ENCODE measurements around the gene GCA.

GCA gene

DNA sequence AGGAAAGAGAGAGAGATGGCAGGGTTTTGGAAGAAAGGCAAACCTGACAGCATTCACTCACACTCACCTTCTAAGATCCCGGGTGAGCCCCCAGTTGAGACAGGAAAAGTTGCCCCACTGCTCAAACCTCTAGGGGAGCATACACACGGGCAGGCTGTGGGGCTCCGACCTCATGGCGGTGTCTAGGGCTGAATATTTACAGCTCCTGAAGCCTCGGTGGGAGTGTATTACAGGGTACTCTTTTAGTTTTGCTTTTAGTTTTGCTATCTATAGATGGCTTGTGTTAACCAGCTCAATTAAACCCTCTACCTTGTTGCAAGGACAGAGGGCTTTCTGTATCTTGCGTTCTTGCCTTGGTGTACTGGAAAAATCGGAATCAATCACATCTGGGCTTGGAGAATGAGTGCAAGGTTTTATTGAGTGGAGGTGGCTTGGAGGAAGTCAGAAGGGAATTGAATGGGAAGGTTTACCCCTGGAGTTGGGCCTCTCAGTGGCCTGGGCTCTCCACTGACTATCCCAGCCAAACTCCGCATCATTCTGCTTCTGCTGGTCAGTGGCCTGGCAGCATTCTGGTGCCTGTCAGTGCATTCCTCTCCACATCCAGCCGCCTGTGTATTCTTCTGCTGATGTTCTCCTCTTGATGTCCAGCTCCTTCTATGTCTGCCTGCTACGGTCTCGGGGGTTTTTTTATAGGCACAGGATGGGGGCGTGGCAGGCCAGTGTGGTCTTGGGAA lies 15.3 kb upstream of the GCA start:
- no peak for DNase-seq

DNA sequence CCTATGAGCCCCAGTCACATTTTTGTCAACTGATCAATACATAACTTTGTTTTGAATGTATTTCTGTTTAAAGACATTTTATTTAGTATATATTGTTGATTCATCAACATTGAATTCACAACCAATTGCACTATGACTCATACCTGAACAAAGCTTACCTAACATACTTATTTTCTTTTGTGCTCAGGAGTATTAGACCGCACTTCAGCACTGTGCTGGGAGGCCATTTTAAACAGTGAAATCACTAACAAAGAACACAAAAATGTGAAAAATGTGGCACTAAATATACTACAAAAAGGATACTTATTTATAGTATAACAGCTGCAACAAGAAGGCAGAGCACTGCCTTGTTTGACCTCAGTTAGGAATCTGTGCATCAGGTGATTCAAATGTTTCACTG lies 13.1 kb upstream of the GCA start:
- no peak for DNase-seq

DNA sequence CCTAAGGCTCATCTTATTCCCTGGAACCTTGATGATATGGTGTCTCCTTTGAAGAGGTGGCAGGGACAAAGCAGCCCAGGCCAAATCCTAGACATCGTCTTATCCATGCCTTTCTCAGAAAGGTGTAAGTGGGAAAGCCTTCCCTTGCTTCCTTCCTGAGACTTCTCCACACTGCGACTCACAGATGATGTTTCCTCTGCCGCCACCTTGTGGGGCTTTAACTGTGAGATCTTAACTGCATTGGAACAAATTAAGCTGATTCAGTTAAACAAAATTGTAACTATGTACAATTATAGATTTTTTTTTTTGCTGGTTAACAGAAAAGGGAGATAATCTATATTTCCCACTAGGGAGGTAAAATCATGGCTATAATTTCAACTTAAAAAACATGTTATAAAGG lies 10.0 kb upstream of the GCA start:
- no peak for DNase-seq

DNA sequence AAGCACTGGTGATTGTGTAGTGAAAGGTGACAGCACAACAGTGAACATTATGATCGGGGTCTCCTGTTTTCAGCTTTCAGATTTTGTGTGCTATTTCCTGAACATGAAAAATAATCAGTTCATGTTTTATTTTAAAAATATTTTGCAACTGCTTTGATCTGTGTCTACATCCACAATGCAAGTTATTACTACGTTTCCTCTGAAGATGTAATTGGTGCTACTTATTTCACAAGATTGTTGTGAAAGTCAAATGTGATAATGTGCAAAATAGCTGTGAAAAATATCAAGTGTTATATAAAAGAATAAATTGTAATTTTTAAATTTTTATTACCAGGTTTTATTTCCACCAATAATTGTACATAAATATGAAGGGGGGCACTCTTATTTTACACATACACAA lies 6.1 kb upstream of the GCA start:
- DNase-seq, result no peak

DNA sequence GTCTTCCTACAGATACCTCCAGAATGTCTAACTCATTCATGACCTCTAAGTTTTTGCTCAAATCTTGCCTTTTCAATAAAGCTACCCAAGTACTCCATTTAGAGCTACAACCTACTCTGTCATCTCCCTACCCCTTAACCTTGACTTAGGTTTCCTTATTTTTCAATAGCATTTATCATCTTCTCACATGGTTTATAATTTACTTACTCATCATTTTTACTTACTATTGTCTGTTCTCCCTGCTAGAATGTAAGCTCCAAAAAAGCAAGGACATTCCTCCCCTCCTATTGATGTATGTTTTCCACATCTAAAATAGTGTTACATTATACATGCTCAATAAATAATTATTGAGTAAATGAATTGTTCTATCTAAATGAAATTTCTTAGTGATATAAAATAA lies 3.1 kb upstream of the GCA start:
- DNase-seq, result no peak

DNA sequence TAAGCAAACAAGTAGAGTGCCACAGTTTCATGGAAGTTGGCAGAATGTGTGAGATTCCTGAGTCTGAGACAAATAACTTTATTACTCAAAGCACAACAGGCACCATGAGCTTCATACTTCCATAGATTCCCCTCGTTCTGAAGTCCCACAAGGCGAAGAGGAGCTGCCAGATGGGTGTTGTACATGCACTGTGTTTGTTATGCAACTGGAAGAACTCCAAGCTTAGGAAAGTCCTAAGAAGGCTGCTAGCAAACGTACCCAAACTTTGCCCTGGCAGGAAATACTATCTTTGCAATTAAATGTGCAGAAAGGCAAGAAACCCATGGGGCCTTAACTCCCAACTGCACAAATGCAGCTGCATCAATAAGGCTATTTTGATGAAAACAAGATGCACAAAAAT lies 1.6 kb upstream of the GCA start:
- no peak for DNase-seq

DNA sequence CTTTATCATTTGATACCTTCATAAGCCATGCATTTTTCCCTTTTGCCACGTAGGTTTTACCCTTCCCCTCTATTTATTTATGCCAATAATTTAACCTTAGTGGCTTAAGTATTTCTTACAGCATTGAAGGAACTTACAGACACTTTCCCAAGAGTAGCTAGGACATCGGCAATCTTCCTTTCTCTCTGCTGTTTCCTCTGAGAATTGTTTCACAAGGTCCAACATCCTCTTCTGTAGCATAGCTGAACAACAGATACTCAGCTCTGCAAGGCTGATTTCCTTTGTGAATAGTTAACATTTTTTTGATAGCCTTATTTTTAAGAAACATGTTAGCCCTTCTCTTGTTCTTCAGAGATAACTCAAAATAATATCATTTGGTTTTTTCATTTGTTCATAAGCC lies 1.1 kb upstream of the GCA start:
- DNase-seq, result no peak

DNA sequence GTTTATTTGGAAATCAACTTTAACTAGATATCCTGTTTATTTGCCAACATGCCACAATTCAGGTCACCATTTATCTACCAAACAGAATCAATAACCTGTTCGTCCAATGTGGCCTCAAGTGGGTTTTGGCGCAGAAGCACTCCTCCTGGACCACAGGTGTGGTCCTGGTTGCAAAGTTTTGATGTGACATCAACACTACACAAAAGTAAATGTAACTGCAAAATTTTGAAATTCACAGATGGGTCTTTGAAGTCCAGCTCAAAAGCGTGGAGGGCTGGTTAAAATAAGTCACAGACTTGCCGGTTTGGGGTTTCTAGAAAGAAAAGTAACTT lies 474 bp upstream of the GCA start:
- no peak for DNase-seq

DNA sequence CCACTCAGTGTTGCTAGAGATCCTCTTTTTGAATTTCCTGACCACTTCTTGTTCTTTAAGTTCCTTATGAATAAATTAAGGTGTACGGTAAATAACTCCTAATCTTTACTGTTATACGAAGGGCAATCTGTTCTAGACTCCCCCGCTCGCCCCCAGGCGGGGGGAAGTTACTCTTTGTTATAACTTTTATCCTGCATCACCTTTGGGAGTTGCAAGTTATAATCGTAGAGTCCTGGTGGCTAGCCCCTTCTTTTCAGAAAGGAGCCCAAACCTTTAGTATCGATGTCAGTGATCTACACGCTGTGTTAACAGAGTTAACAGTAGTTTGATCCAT lies 652 bp downstream of the GCA start:
- no peak for DNase-seq

DNA sequence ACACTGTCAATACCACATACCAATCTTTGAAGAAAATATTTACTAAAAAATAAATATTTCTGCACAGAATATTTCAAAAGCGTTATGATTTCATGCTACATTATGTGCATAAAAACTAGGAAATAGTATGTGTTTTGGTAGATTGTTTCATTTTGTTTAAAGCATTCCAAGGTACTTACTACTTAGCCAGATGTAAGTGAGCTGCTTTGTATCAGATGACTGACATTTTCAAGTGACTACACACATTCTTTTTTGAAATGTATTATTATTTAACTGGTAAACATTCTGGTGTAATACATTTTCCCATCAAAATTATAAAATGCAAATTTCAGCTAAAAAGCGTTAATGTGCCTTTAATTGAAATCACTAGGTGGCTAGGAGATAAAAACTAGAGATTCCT lies 21.5 kb downstream of the GCA start:
- no peak for DNase-seq

DNA sequence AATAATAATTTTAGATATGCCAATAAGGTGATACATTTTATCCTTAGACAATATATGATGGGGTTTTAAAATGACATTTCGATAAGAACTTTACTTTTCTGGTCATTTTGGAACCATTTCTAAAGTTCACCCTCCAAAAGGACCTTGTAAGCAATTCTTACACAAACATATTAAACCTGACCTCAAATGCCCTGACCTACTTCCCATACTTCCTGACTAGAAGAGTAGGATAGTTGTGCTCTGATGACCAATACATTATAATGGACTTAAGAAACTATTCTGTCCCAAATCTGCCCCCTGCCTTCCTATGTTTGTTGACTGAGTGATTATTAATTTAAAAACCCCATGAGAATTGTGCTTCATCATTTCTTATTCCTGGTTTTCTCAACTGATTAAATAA lies 24.6 kb downstream of the GCA start:
- no peak for DNase-seq

DNA sequence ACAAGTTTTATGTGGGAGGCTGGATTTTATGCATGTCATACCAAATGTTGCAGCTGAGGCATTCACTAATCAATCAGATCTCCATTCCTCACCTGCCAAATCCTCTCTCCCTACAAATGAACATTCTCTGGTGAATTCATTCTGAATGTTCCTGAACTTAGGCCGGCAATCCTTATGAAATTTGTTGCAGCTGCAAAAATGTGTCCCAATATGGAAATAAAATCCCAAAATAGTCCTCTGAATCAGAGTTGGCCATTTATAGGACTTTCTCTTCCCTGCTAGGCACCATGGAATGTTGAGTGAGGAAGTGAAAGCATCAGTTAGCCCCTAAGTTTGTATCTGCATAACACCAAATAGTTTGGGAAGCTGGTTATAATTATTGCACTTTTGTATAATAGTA lies 25.6 kb downstream of the GCA start:
- no peak for DNase-seq

DNA sequence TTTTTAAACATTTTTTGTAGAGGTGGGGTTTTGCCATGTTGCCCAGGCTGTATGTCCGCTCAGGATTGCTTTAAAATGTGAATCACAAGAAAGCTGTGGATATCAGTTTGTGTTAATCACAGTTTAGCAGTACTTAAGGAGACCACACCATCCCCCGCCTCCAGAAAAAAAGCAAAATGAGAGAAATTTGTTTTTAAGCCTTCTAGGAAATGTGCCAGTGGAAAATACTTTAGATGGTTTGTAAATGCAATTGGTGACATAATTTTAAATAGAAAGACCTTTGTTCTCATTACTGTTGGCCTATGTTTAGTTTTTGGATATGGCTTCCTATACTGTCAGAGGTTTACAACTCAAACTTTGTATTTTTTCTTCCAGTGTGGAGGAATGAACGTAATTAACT lies 27.0 kb downstream of the GCA start:
- no peak for DNase-seq

DNA sequence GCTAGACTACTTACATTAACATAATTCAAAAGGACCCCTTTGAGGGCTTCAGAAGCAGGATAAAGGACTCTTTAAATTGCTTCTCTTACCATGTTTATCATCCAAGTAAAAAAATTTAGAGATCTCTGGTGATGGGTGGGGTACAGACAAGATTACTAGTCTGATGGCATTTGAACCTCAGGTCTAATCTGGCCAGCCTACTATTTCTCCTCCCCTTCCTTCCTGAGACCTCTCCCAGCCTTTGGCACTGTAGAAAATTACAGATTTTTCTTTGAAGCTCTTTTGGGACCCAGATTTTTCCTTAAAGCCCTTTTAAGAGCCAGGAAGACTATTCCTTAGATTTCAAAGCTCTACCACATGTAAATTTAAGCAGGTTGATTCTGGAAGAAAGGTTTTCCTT lies 28.9 kb downstream of the GCA start:
- no peak for DNase-seq

DNA sequence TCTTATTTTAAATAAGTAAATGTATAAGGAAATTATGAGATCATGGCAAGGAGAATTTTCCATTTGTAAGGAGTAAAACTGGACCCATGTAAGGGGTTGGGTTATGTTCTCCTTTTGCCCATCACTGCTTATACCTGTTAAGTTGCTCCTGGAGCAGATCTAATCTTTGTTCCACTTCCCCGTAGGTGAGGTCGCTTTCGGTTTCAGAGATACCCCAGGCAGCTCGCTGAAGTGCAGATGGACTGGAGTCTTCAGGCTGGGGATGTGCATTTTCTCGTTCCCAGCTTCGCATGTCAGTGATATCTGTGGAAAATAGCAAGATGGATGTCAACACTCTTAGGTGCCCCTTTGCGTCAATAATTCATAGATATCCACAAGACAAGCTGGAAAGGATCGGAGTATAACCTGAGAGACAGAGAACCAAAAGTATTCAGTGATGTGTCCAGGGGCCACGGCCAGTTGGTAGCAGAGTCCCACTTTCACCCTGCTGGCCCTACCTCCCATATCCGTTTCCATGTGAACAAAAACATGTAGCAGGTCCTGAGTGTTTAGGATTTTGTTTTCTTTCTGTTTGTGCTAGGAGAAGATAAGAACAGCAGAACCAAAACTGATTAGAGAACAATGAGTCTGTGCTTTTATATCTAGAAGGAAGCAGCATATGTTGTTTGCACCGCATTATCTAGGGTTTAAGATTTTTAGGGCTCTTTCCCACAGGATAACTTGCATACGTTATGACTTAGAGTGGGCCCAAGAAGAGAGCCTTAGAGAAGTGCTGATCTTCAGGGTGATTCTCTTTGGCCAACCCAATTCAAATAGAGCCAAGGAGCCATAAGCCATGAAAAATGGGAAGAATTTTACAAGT lies 36.0 kb downstream of the GCA start:
- DNase-seq, result no peak

DNA sequence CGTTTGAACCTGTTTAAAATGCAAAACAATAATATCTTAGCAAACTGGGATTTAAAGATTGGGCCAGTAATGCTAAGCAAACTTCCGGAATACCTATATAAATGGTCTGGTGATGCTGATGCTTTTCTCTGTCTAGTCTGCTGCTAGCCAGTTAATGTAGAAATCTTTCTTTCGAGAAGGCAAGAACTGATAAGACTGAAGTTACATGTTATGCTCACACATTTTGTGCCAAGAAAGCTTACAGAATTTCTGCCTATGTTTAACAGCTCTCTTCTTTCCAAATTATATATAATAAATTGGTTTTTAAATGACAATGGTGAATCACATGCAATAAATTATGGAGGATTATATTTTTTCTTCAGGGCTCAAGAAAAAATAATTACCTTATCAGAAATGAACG lies 37.9 kb downstream of the GCA start:
- DNase-seq, result no peak

DNA sequence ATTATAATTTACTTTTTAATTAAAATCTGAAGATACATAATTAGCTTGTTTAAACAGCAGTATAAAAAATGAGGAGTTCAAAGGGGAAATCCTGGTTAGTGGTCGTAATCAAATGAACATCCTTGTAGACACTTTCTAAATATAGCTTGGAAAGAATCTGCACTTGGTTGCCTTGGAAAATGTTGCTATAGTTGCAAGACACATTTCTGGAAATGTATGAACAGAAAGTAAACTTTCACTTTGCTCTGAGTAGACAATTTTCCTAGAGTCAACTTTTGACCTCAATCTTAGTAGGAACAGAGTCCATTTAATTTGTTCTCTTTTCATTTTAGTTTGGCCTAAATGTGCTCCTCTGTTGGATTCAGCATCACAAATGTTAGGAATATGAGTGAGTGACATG lies 38.3 kb downstream of the GCA start:
- no peak for DNase-seq

DNA sequence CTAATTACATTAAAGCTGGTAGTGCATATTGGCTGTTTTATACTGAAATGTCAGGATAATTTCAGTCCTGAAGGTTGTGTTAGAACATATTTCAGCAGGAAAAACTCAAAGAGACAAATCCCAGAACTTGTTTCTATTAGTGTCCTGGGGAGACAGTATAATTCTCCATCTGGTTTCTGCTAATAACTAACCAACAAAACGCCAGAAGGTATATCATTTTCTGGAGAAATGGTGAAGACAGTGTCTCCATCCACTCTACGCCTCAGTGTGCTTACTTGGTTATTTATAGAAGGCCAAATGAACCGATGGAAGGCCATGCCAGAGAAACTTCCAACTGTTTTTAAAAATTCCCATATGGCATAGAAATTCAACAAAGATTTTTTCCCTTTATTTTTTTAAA lies 41.6 kb downstream of the GCA start:
- DNase-seq, result no peak

DNA sequence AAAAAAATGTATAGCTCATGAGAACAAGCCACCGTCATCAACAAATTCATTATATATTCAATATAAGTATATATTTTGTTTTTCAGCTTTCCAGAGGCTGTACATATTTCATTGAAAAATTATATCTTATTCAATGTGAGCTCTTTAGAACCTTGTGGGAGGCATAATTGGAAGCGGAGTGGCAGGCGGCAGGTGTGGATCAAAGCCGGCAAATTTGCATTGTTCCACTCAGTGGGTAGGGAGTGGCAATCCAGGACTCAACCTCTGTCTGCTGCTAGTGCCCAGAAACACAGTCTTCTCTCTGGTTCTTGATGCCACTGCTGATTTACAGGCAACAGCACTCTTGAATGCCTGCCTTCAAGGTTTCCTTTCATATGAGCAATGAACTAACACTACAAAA lies 46.9 kb downstream of the GCA start:
- no peak for DNase-seq

DNA sequence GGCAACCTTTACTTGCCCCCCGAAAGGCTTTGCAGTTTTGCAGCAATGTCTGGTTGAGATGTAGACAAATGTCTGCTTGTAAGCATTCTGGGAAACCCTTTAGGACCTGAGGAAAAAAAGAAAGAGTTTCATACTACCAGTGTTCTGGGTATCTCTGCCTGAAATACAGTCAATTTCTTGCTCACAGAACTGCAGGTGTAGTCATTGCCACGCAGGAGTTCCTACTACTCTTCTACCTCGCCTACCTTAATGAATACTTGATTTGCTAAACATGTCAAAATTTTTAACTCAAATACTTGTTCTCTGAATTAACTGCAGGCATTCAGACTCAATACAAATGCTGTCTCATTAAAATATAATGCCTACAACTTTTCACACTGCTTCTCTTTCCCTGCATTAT lies 56.4 kb downstream of the GCA start:
- no peak for DNase-seq

DNA sequence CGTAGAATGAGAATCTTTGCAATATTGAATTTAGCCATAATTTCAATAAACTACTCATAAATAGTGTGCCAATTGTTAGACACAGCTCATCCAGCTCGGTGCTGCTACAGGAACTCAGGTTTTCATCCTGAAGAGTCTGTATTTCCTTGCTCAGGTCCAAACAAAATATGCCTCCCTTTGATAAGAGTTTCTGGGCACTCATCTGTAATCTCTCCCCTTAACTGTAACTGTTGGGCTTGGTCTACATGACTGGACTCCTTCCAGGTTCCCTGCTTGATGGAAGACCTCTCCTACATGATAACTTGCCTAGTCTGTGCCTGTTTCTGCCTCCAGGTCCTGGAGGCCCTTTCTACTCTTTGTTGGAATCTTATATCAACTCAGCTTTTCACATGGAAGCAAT lies 57.9 kb downstream of the GCA start:
- DNase-seq, result no peak

DNA sequence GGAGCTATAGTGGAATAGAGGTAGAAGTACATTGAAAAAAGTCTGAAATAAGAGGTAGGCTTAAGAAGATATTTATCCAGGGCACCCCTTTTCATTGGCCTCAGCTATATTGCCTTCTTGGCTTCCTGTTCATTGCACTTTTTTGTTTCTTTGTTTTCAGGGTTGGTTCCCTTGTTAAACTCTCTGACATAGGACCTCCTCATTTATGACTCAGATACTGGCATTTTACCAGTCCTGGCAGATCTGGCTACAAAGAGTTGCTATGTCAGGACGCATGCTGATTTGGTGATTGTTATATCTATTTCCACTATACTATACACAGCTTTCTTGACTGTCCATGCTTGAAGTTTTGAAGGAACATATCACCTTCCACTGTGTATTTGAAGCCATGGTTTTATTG lies 60.0 kb downstream of the GCA start:
- DNase-seq, result no peak
